Lower lobe of right lung (tissue), 2 donors: Measurements from ENCODE around the gene WDR46. TPM values are rescaled to one million over a fixed set of nuclear protein-coding genes. Genes with fewer than 3 reads are reported as not detected.

Source experiments
- ATAC-seq, 2 donors: fragments of 200-7000 bp; cut with Tn5 transposase; one replicate each; pipeline ENCODE4 v1.9.1; 2020 to 2022; ENCODE audit warnings: mild to moderate bottlenecking in 2 of 2, moderate library complexity in 2 of 2
- DNase-seq: peaks from one replicate; pipeline ENCODE4 v3.0.0-alpha.2; 2020
- H3K27ac ChIP-seq: fragments of 200-600 bp; one replicate; pipeline ENCODE4 v1.8.0; 2022
- H3K27me3 ChIP-seq: fragments of 200-600 bp; one replicate; pipeline ENCODE4 v1.8.0; 2022; ENCODE audit warnings: low read depth
- H3K36me3 ChIP-seq: fragments of 200-600 bp; one replicate; pipeline ENCODE4 v1.8.0; 2022; ENCODE audit warnings: mild to moderate bottlenecking
- H3K4me1 ChIP-seq: fragments of 200-600 bp; one replicate; pipeline ENCODE4 v1.8.0; 2022
- H3K4me3 ChIP-seq: fragments of 200-600 bp; one replicate; pipeline ENCODE4 v1.8.0; 2022; ENCODE audit warnings: mild to moderate bottlenecking
- H3K9me3 ChIP-seq: fragments of 200-600 bp; one replicate; pipeline ENCODE4 v1.8.0; 2022
- CTCF ChIP-seq: fragments of 200-600 bp; IDR thresholded peaks from one replicate; pipeline ENCODE4 v1.8.0; 2022; ENCODE audit warnings: antibody characterized with exemption, mild to moderate bottlenecking
- intact Hi-C: fragments of 100-400 bp; cut with DNase I; formaldehyde crosslinking; loops from one replicate; pipeline ENCODE4 v1.11.0; 2022
- total RNA-seq: library from RNA; stranded (reverse); fragmentation: NEBNext Ultra II Directional; extraction: Animal tissue kit (Norgen Biotek cat#: 25700); gene quantifications from one replicate; pipeline ENCODE4 v1.2.1, GENCODE V29; 2021
- donor health status: DM: no; HTN: yes; CAD: no; lungs with severe emphysema.

WDR46 gene
- total RNA-seq, 1 donor from 2014 or later: 34.4 TPM

DNA sequence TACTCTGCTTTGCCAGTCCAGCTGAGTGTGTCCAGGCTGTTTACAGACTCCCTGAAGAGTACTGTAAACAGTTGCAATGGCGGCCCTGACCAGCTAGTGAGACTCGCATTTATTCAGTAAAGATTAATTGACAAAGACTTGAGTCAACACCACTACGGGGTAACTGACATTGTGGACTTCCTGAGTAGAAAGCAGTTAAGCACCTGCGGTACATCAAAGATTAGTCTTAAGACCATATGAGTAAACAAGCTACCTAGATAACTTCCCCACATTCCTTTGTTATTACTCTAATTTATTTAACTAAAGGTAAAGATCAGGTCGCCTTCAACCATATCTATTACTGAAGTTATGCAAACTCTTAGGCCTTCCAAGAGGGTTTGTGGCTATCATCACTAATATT is 30.0 kb downstream of the WDR46 start:
- H3K9me3 ChIP-seq: no peaks in the 10 kb centered on the region
- no peaks in the 10 kb centered on the region for H3K4me1 ChIP-seq
- no peak overlapping the region for H3K27ac ChIP-seq
- no peak for TF ChIP-seq CTCF
- intact Hi-C loops: no loop called here
- no peaks in the 10 kb centered on the region for H3K27me3 ChIP-seq
- H3K36me3 ChIP-seq: peaks cover 84% of the 10 kb centered on the region
- DNase-seq (no peak), ATAC-seq (no peak)
- H3K4me3 ChIP-seq: no peak overlapping the region

GRCh38 chr6:33254591-33254990 is 34.4 kb downstream of the WDR46 start:
- no peak for TF ChIP-seq CTCF
- no peak for ATAC-seq
- H3K27ac ChIP-seq: no peak overlapping the region
- H3K36me3 ChIP-seq: peaks cover 66% of the 10 kb centered on the region
- intact Hi-C loops: no loop called here
- no peaks in the 10 kb centered on the region for H3K9me3 ChIP-seq
- H3K4me3 ChIP-seq: no peak overlapping the region
- H3K27me3 ChIP-seq: no peaks in the 10 kb centered on the region
- DNase-seq: no peak
- H3K4me1 ChIP-seq: peaks cover 15% of the 10 kb centered on the region

DNA sequence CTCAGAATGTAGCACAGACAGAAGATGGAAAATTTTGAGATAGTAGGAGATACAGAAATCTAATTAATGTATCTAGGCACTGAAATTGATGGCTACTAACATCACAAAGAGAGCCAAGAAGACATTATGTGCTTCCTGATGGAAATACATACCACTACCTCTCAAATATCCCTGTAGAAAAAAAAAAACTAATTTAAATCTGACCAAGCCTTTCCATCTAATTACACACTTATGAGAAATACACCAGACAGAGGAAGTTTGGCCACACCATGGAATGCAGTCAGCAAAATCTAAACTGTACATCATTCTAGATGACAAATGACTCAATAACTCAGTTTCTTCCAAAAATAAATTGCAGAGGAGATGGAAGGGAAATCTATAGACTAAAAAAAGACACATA is 36.3 kb downstream of the WDR46 start:
- no peak for TF ChIP-seq CTCF
- ATAC-seq: no peak
- no peaks in the 10 kb centered on the region for H3K27me3 ChIP-seq
- H3K27ac ChIP-seq: no peak overlapping the region
- H3K9me3 ChIP-seq: no peaks in the 10 kb centered on the region
- peaks cover 26% of the 10 kb centered on the region for H3K4me1 ChIP-seq
- H3K4me3 ChIP-seq: no peak overlapping the region
- DNase-seq: no peak
- peaks cover 50% of the 10 kb centered on the region for H3K36me3 ChIP-seq
- intact Hi-C loops: no loop called here

GRCh38 chr6:33251395-33252012 is 37.5 kb downstream of the WDR46 start:
- DNase-seq: no peak
- TF ChIP-seq CTCF: no peak
- H3K27ac ChIP-seq: no peak overlapping the region

GRCh38 chr6:33250731-33251130 is 38.3 kb downstream of the WDR46 start:
- Histone ChIP-seq H3K36me3 (peaks cover 37% of the 10 kb centered on the region), H3K4me1 (peaks cover 28% of the 10 kb centered on the region), H3K9me3 (no peaks in the 10 kb centered on the region), H3K4me3 (no peak overlapping the region), H3K27me3 (no peaks in the 10 kb centered on the region), H3K27ac (peak overlapping the region; percentile 92)
- TF ChIP-seq CTCF: no peak
- intact Hi-C loops: no loop called here
- DNase-seq (no peak), ATAC-seq (no peak)

More at GRCh38 chr6:33251395-33252012, 37.5 kb downstream of the WDR46 start:
- Histone ChIP-seq H3K4me3 (no peak overlapping the region), H3K4me1 (peaks cover 28% of the 10 kb centered on the region), H3K27me3 (no peaks in the 10 kb centered on the region), H3K36me3 (peaks cover 40% of the 10 kb centered on the region), H3K9me3 (no peaks in the 10 kb centered on the region)
- ATAC-seq: no peak
- intact Hi-C loops: no loop called here
